Activated CD8-positive, alpha-beta memory T cell treated with anti-CD3 and anti-CD28 coated beads, Interleukin-2, amount 50 U/mL, for 24 hours (primary cell): ENCODE results near the gene DGLUCY.
"Not testable (repeated sequence)": the region's sequence is repeated elsewhere in the genome, so short reads cannot be mapped to it uniquely, and the experiment has no call there.

Source experiments
- DNase-seq: peaks from one replicate; pipeline ENCODE4 v3.0.0-alpha.2; 2020; ENCODE audit errors: extremely low read depth

Gene DGLUCY

DNA sequence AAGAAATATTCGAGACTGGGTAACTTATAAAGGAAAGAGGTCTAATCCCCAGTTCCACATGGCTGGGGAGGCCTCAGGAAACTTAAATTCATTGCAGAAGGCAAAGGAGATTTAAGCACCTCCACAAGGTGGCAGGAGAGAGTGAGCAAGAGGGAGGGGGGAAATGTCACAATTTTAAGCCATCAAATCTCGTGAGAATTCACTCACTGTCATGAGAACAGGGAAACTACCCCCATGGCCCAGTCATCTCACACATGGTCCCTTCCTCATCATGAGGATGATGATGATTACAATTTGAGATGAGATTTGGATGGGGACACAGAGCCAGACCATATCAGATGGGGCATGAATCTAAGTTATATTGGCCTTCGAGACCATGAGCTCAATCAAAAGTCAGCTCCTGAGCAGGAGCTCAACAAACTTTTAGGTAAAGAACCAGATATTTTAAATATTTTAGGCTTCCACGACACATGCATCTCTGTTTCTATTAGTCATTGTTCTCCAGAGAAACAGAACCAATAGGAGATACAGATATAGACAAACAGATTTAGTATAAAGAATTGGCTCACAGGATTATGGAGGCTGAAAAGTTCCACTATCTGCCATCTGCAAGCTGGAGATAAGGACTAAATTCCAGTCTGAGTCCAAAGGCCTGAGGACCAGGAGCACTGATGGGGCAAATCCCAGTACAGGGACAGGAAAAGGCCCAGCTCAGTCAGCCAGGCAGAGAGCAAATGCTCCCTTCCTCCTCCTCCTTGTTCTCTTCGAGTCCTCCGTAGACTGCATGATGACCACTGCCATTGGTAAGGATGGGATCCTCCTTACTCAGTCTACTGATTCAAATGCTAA, 24.9 kb downstream of the DGLUCY start:
- DNase-seq: no peak

DNA sequence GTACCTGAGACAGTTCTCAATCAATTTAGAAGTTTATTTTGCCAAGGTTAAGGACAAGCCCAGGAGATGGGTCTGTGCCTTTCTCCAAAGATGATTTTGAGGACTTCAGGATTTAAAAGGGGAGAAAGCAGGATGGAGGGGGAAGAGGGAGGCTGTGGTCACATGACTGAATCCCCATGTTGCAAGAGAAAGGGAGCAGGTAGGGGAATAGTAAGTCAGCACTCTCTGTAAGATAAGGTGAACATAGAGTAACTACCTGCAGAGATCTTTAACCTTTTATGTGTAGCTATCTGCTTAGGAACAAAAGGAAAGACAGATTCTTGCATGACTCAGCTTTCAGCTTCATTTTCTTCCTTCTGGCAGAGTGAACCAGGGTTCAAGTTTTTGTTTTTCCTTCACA, 25.9 kb downstream of the DGLUCY start:
- no peak for DNase-seq

DNA sequence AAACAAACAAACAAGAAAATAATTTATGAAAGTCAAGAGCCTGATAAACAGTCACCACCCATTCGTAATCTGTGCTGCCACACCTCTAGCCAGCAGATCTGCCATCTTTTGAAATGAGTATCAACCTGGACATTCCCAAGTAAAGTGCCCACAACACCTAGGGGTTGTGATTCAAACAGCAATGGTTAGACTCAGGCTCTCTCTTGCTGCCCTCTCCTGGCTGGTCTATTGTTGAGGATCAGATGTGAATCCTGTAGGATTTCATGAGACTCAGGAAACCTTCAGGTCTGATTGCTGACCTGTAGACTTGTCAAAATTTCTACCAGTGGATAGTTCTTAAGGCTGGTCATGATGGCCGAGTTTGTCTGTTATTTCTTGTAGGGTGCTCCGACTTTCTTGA, 26.8 kb downstream of the DGLUCY start:
- DNase-seq: no peak

DNA sequence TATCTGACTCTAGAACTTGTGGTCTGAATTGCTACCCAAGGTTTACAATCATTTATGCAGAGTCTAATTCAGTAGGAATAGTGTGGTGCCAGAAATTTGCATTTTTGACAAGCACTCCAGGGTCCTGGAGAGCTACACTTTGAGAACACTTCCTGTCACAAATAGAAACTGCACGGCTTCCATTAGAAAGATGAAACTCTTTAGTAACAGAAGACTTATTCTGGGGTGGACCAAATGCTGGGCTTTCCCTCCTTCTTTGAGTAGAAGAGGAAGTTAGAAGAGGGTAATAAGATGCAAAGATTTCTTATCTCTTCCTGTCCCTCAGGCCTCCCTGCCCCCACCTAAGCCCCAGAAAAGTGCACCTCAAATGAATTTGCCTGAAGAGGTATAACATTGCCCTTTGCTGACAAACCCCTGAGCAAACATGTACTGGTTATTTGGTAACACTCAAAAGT, 28.4 kb downstream of the DGLUCY start:
- DNase-seq: no peak

DNA sequence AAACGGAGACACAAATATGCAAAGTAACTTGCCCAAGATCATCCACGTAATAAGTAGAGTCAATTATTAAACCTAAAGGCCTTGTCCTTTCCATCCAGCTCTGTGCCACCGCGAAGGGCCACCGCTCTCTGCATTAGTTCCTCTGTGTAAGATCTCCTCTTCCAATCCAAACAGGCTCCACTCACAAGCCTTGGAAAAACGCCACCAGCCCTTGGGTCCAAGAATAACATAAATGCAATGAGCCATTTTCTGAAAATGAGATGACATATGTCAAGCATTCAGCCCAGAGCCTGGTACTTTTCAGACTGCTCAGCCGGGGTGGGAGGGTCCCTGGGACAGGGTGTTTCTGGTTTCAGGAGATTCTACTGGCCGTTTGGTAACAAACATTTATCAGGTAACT, 30.0 kb downstream of the DGLUCY start:
- DNase-seq: no peak

DNA sequence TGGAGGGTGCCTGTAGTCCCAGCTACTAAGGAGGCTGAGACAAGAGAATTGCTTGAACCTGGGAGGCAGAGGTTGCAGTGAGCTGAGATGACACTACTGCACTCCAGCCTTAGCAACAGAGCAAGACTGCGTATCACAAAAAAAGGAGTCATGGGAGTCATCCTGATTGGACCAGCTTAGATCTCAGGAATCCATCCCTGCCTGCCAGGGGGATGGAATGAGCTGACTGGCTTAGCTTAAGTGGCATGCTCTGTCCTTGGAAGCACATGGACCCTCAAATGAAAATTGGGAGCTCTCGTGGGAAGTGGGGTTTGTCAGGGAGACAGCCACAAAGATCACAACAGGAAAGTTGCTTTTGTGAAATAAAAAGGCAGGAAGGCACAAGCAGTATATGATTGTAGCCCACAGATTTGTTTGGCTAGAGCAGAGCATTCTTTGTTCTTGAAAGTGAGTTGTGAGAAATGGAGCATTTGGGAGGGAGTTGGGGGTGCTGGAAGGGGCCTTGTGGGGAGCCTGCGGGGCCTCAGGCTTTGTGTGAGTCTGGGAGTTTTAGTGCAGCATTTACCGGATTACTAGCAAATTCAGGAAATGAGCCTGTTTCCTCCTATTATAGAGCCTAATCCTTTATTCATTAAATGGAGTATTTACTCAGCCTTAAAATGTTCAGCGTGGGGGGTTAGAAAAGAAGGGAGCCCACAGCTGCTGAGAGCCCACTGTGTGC, 30.7 kb downstream of the DGLUCY start:
- DNase-seq: no peak

DNA sequence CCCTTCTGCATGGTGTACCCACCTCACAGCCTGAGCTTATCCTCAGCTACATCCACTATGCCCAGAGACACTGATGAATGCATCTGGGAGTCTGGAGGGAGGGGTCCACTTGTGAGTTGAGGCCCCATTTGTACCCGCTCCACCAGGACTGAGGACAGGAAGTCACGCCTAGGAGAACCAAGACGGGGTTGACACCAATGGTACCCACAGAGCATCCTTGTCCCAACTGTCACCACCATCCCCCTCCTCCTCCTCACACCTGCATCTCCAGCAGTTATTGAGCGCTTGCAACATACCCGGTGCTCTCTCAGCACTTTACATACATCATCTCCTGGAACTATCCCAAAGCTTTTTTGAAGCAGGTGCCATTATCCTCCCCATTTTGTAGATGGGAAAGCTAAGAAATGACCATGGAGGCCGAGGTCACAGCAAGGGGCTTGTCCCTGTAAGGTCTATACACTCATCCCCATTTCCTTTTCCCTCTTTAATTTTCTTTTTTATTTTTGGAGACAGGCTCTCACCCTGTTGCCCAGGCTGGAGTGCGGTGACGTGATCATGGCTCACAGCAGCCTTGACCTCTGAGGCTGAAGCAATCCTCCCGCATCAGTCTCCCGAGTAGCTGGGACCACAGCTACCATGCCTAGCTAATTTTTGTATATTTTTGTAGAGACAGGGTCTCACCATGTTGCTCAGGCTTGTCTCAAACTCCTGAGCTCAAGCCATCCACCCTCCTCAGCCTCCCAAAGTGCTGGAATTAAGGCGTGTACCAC, 31.7 kb downstream of the DGLUCY start:
- DNase-seq: no peak

DNA sequence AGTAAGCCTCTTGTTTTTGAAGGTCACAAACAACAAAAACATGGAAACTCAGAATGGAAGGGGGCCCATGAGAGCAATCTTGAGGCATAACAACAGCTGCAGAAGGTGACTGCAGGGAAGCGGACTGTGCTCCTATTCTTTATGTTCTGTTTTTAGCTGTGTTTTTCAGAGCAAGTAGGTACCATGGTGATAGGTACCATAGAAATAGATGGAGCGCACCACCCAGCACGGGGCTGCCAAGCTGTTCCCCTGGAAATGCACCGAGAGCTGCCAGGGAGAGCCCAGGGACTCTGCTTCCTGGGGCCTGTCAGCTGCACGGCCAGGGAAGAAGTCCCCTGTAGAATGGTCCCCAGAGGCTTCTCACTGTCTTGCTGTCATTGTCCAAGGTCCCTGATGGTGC, 32.8 kb downstream of the DGLUCY start:
- DNase-seq: no peak

DNA sequence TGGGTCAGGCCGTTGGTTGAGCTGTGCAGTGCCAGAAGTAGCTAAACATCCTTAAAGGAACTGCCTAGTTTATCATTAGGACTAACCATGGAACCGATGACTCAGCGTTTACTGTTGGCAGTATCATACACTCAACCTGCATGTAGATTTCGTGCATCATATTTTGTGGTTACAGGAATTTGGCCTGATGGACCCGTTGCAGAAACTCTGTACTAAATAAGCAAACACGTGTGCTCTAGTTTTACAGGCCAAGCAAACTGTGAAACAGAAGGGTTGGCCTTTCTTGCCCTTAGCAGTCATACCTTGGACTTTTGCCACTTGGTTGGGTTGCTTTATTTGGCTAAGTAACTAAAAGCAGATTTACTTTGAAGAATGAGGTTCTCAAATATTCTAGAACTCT, 35.6 kb downstream of the DGLUCY start:
- no peak for DNase-seq

DNA sequence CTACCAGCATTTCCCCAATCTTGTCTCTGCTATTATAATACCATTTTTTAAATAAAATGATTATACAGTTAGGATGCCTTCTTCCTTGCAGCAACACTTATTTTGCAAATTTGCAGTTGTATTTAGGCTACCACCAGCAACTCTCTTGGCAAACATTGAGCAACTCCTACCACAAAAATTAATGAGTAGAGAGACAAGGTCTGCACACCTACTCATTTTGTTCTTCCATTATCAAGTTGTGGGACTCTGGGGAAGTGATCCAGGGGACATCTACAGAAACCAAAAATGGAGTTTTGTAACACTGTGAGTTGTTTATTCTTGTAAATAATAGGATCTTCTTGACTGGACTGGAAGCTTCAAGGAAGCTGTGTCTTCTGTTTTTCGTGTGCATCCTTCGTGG, 38.6 kb downstream of the DGLUCY start:
- DNase-seq: no peak

DNA sequence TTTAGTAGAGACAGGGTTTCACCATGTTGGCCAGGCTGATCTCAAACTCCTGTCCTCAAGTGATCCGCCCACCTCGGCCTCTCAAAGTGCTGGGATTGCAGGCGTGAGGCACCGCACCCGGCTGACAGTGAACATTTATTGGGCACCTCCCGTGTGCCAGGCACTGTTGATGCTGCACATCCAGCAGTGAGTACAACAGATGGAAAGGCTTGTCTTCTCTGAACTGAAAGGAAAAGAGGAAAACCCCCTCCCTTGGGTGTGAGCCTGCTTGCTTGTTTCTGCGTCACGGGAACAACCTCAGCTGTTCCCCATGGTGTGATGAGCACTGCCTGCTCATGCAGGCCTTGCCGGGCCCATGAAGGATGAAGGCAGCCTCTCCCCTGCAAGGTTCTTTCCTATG, 39.5 kb downstream of the DGLUCY start:
- no peak for DNase-seq

DNA sequence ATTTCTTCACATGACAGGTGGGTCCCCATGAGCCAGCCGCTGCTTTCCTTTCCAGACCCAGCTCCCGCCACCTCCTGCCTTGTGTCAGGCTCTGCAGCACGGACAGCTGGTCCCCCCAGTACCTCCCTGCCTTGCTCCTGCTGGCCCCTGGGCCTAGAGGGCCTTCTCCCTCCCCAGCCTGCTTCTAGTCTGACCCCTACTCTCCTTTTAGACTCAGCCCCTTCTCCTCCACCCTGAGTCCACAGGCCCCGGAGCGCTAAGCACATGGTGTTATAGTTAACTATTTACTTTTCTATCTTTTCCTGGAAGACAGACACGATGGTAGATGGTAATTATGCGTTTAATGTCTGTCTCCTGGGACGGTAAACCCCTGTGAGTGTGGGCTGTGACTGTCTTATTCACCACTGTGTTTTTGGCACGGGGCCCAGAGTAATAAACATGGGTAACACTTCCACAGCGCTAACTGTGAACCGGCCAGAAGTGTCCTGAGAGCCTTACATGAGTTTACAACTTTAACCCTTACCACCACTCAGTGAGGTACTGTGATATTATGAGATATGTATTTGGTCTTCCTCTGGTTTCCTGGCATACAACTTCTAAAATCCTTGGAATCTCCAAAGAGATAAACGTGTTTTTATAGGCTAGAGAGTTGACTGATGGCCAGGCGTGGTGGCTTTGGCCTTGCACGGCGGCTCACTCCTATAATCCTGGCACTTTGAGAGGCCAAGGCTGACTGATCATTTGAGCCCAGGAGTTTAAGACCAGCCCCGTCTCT, 41.2 kb downstream of the DGLUCY start:
- DNase-seq: no peak

DNA sequence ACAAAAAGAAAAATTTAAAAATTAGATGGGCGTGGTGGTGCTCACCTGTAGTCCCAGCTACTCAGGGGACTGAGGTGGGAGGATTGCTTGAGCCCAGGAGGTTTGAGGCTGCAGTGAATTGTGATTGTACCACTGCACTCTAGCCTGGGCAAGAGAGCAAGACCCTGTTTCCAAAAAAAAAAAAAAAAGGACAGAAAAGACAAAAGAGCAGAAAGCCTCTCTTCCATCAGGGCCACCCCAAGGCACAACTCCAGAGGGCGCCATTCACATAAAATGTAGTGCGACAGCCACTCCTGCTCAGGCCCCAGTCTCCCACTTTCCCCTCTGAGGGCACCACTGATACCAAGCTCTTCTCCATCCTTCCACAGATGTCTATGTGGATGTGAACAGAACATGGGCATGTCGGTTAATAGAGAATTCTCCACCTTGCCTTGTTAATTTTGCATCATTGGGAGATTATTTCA, 41.8 kb downstream of the DGLUCY start:
- DNase-seq: no peak

DNA sequence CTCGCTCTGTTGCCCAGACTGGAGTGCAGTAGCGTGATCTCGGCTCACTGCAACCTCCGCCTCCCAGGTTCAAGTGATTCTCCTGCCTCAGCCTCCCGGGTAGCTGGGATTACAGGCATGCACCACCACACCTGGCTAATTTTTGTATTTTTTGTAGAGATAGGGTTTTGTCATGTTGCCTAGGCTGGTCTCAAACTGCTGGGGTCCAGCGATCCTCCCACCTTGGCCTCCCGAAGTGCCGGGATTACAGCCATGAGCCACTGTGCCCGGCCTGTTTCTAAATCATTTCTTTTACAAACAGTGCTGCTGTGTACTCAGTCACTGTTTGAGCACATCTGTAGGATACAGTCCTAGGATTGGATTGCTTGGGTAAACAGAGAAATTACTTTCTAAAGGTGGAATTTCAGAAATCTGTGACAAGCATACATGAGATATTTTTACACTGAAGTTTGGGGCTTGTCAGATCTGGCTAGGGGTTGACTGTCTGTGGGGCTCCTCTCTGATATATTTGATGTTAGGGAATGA, 42.3 kb downstream of the DGLUCY start:
- DNase-seq: not testable (repeated sequence)

DNA sequence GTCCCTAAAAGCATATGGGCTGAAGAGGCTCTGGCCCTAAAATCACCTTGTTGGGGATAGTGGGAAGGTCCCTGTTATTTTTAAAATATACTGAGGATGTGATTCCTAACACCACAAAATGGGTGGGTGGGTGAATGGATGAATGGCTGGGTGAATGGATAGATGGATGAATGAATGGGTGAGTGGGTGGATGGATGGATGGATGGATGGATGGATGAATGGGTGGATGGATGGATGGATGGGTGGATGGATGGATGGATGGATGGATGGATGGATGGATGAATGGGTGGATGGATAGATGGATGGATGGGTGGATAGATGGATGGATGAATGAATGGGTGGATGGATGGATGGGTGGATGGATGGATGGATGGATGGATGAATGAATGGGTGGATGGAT, 43.0 kb downstream of the DGLUCY start:
- DNase-seq: not testable (repeated sequence)

DNA sequence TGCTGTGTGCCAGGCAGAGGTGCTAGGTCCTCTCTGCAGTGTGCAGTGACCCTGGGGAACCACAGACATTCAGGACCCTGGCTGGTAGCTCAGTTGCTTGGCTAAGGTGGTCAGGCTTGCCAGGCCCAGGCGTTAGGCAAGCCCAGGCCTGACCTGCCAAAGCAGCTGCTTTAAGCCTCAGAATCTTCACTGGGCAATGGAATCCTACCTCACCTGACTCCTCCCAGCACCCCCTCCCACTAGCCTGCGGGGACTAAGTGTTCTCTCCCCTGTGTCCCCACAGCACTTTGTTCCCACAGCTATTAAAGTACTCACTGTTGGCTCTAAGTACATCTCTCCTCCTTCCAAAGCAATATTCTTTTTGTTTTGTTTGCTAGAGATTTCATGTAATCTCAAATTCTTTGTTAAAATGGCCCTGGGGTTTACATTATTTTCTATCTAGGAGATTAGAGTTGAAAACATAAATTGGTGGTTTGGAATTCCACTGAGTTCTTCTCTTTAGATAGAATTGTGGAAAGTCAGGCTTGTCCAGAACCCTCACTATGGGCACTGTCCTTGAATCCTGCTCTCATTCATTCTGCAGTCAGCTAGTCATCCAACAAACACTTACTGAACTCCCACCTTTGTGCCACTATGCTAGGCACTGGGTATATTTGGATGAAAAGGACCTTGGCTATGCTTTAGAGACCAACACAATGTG, 44.4 kb downstream of the DGLUCY start:
- no peak for DNase-seq

DNA sequence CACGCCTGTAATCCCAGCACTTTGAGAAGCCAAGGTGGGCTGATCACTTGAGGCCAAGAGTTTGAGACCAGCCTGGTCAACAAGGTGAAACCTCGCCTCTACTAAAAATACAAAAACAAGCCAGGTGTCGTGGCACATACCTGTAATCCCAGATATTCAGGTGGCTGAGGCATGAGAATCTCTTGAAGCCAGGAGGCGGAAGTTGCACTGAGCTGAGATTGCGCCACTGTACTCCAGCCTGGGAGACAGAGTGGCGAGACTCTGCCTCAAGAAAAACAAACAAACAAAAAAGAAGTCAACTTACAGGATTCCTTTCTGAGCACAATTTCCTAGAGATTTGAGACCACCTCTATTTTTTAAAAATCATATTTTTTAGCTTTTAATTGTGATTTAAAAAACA, 45.3 kb downstream of the DGLUCY start:
- no peak for DNase-seq

DNA sequence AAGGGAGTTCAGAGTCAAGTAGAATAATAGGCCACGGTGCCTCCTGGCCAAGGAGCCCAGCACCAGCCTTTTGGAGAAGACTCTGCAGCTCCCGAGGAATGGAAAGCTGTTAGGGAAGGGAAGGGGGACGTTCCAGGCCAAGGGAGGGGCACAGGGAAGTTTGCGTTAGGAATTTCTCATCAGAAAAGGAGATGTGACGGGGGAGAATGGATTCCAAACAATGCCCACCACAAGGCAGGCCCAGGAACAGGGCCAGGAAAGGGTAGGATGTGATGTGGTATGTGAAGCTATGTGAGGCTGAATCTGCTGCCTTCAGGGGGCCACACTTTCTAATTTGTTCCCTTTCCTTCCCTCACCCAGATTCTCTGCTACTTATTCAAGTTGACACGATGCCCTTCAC, 46.0 kb downstream of the DGLUCY start:
- DNase-seq: no peak

DNA sequence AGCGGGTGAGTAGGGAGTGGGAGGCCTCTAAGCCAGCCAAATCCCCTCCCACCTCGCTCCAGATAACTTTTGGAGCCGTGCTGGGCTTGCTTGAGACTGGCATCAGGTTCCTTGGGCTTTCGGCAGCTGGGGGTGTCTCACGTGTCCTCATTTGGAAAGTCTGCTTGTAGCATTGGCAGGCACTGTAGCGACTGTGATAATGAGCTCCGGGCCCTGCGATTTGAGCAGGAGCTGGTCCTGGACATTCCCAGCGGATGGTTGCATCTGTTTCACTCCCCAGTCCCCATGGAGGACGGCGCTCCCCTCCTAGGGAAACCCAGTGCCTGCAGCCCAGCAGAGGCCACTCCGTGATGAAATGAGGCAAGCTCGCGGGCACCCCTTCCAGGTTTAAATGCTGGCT, 49.4 kb downstream of the DGLUCY start:
- no peak for DNase-seq

DNA sequence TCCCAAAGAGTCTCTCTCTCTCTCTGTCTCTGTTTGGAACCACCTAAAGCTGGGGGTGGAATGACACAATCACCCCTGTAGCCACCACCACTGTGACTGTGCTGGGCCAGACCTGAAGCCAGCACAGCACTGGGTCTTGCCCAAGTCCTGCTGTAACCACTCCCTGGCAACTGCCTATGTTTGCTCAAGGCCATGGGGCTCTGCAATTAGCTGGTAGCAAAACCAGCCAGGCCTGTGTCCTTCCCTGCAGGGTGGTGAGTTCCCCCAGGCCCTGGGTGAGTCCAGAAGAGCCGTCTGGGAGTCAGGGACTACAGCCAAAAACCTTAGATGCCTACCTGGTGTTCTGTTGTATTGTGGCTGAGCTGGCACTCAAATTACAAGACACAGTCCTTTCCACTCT, 50.8 kb downstream of the DGLUCY start:
- DNase-seq: no peak

DNA sequence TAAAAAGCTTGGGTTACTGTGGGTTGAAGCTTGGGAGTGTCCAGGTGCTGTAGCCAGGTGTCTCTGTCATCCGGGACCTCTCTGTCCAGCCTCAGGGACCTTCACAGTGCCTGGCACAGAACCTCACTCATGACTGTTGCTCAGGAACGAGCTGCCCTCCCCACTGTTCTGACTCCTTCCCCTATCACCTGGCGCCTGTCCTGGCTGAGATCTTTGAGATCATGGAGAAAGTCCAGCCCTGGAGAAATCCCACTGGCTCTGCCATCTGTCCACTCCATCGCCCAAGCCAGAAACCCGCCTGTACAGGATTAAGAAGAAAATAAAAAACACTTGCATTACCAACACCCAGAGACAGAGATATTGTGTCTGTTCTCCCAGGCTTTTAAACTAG, 53.5 kb downstream of the DGLUCY start:
- no peak for DNase-seq
